SK-N-MC (cell line): ENCODE data around the gene COL5A3.

Experiments
- EZH2 ChIP-seq: fragments of 200-600 bp; sonication (generic); IDR thresholded peaks from one replicate; pipeline ENCODE4 v1.6.1; 2017; ENCODE audit warnings: antibody characterized with exemption
- FOXP2 ChIP-seq: optimal IDR thresholded peaks from 2 replicates; pipeline ENCODE3; 2011; ENCODE audit warnings: mild to moderate bottlenecking, moderate library complexity; ENCODE audit not compliant: insufficient read depth; ENCODE audit errors: extremely low read length, control extremely low read depth
- POLR2AphosphoS5 ChIP-seq: IDR thresholded peaks from 2 replicates; pipeline ENCODE4 v1.6.1; 2012; ENCODE audit warnings: mild to moderate bottlenecking, low read depth, low read length, borderline replicate concordance

DNA sequence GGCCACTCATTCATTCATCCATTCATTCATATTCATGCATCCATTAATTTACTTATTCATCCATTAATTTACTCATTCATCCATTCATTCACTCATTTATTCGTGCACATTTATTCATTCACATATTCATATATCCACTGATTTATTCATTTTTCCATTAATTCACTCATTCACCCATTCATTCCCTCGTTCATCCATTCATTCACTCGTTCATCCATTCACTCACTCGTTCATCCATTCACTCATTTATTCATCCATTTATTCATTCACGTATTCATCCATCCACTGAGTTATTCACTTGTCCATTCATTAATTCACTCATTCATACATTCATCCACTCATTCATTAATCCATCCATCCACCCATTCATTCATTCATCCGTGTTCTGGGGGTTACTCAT lies 38.2 kb downstream of the COL5A3 start:
- no peak for TF ChIP-seq FOXP2
- no peak for TF ChIP-seq EZH2
- TF ChIP-seq POLR2AphosphoS5 = no peak
